ENCODE data around the gene KIAA0408. TPM values are rescaled to one million over a fixed set of nuclear protein-coding genes. Genes with fewer than 3 reads are reported as not detected.

KIAA0408 gene
- total RNA-seq, 1 experiment from 2014 or later, result 3.1 TPM

DNA sequence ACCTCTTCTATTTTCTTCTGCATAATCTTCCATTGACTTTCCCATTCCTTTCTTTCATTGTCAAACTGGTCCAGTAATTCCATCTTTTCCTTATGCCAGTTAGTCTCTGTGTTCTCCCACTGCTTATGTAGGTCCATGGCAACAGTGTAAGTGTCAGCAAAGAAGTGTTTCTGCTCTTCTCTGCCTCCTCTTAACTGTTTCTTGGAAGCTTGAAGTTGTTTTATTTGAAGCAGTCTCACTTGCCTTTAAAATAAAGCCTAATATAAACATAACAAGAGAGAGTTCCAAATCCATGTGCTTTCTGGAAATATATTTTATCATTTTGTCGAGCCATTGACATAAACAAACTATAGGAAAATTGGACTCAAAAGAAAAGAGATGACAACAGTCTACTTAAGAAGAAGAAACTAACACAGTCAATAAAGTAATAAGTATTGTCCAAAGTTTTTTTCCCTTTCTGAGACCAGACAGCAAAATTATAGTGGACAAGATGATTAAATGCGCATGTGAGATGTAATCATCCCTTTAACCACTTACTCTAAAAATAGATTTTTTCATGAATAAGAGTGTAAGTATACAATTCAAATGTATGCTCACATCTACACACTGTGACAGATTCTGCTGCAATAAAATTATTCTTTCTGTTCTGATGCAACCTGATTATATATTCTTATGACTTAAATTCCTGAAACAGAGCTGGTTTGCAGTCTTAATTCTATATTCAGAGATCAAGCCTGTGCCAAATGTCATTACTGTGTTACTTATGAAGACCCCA lies 5.2 kb downstream of the KIAA0408 start:
- no peak overlapping the region for H3K27ac Mint-ChIP-seq
- H3K4me1 Mint-ChIP-seq, result peaks cover 29 to 32% of the 10 kb centered on the region in 2 experiments

More for the DNA sequence above, 5.2 kb downstream of the KIAA0408 start:
- Histone ChIP-seq H3K4me1 (ENCODE audit: insufficient read depth, low read length) (no peaks in the 10 kb centered on the region; the same call in 1 of the 2 replicates), H4K91ac (ENCODE audit: insufficient read length, low read depth, low read length) (no peak overlapping the region), H2BK5ac (ENCODE audit: insufficient read length, low read length) (no peak overlapping the region), H3K9ac (ENCODE audit: extremely low read depth, insufficient read length, low read length) (no peak overlapping the region), H2AFZ (ENCODE audit: low read length) (no peak overlapping the region), H3K9me3 (ENCODE audit: control insufficient read depth, low read depth, low read length) (no peaks in the 10 kb centered on the region), H3K14ac (ENCODE audit: insufficient read depth, low read length) (no peak overlapping the region), H3K56ac (ENCODE audit: insufficient read length, low read depth, low read length) (no peak overlapping the region), H3K79me2 (ENCODE audit: insufficient read depth, low read length) (no peaks in the 10 kb centered on the region), H2BK15ac (ENCODE audit: low read depth, low read length) (no peak overlapping the region), H4K20me1 (ENCODE audit: control insufficient read depth, insufficient read depth, insufficient read length) (no peaks in the 10 kb centered on the region), H3K4me2 (ENCODE audit: insufficient read depth, insufficient read length, low read length) (no peak overlapping the region), H2BK20ac (ENCODE audit: low read depth, low read length, poor library complexity, severe bottlenecking) (no peak overlapping the region), H3K18ac (ENCODE audit: insufficient read length, low read depth, low read length) (no peak overlapping the region), H3K27ac (ENCODE audit: insufficient read length, low read depth, low read length) (no peak overlapping the region), H3K23ac (ENCODE audit: insufficient read length, low read depth, low read length) (no peak overlapping the region), H3K23me2 (ENCODE audit: insufficient read length, low read depth, low read length, poor library complexity, severe bottlenecking) (no peaks in the 10 kb centered on the region), H4K5ac (ENCODE audit: insufficient read length, low read depth, low read length) (no peak overlapping the region), H3K4ac (ENCODE audit: low read depth, low read length) (no peak overlapping the region), H2AK5ac (ENCODE audit: insufficient read length, low read length) (no peak overlapping the region), H3K79me1 (ENCODE audit: insufficient read depth, low read depth, low read length, poor library complexity, severe bottlenecking) (no peaks in the 10 kb centered on the region), H3K27me3 (ENCODE audit: insufficient read depth, low read length) (no peaks in the 10 kb centered on the region), H3T11ph (ENCODE audit: low read length) (no peak overlapping the region), H2BK12ac (ENCODE audit: insufficient read length, low read depth, low read length) (no peak overlapping the region), H4K8ac (replicated peaks; ENCODE audit: insufficient read length, low read depth, low read length) (no peak overlapping the region), H2BK120ac (ENCODE audit: low read depth, low read length, poor library complexity, severe bottlenecking) (no peak overlapping the region)
- Mint-ChIP-seq H3K27me3 (ENCODE audit: low read depth) (no peaks in the 10 kb centered on the region), H3K4me3 (no peak overlapping the region), H3K9me3 (no peaks in the 10 kb centered on the region), H3K36me3 (ENCODE audit: insufficient read depth in 1 of 3, low read depth in 3 of 3) (peaks cover 0 to 14% (median 4%) of the 10 kb centered on the region in 3 experiments; a peak in 6 of 7 replicates)
- TF ChIP-seq, protein P1, sequence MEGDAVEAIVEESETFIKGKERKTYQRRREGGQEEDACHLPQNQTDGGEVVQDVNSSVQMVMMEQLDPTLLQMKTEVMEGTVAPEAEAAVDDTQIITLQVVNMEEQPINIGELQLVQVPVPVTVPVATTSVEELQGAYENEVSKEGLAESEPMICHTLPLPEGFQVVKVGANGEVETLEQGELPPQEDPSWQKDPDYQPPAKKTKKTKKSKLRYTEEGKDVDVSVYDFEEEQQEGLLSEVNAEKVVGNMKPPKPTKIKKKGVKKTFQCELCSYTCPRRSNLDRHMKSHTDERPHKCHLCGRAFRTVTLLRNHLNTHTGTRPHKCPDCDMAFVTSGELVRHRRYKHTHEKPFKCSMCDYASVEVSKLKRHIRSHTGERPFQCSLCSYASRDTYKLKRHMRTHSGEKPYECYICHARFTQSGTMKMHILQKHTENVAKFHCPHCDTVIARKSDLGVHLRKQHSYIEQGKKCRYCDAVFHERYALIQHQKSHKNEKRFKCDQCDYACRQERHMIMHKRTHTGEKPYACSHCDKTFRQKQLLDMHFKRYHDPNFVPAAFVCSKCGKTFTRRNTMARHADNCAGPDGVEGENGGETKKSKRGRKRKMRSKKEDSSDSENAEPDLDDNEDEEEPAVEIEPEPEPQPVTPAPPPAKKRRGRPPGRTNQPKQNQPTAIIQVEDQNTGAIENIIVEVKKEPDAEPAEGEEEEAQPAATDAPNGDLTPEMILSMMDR (conservative IDR thresholded peaks at IDR 0.05), result no peak
- WGBS (ENCODE audit: extremely low coverage, insufficient read length, low lambda C conversion rate), result no CpG with 5 or more reads among the region's 2 CpGs
- DNase-seq, result no peak

All from H9 (cell line).